BLaER1 (cell line): ENCODE results near the gene SND1.

ENCODE experiments used
- H3K27ac ChIP-seq: shearing (Covaris generic); formaldehyde crosslinking; 2 replicates; pipeline ENCODE4 v1.8.1; 2022
- H3K27me3 ChIP-seq: shearing (Covaris generic); formaldehyde crosslinking; 2 replicates; pipeline ENCODE4 v1.8.1; 2022
- H3K36me3 ChIP-seq: shearing (Covaris generic); formaldehyde crosslinking; 2 replicates; pipeline ENCODE4 v1.8.1; 2022
- H3K4me1 ChIP-seq: shearing (Covaris generic); formaldehyde crosslinking; 2 replicates; pipeline ENCODE4 v1.8.1; 2022
- H3K4me2 ChIP-seq: shearing (Covaris generic); formaldehyde crosslinking; 2 replicates; pipeline ENCODE4 v1.8.1; 2022
- H3K4me3 ChIP-seq: shearing (Covaris generic); formaldehyde crosslinking; 2 replicates; pipeline ENCODE4 v1.8.1; 2022
- H3K9ac ChIP-seq: shearing (Covaris generic); formaldehyde crosslinking; 2 replicates; pipeline ENCODE4 v1.8.1; 2022
- H3K9me3 ChIP-seq: shearing (Covaris generic); formaldehyde crosslinking; 2 replicates; pipeline ENCODE4 v1.8.1; 2022
- H4K20me1 ChIP-seq: shearing (Covaris generic); formaldehyde crosslinking; 2 replicates; pipeline ENCODE4 v1.8.1; 2022
- Cebpa-rat ChIP-seq: shearing (Covaris generic); IDR thresholded peaks from 2 replicates; pipeline ENCODE4 v1.8.1; 2022

The SND1 gene

GRCh38 chr7:127816354-127817190 is 164.6 kb downstream of the SND1 start:
- TF ChIP-seq Cebpa-rat, result no peak
- H3K4me1 ChIP-seq, result peaks cover 19% of the 10 kb centered on the region

GRCh38 chr7:127817466-127817865 is 165.5 kb downstream of the SND1 start:
- no peak overlapping the region for H3K4me2 ChIP-seq
- H3K9me3 ChIP-seq, result no peaks in the 10 kb centered on the region
- no peaks in the 10 kb centered on the region for H3K27me3 ChIP-seq
- no peak overlapping the region for H3K9ac ChIP-seq
- TF ChIP-seq Cebpa-rat, result no peak
- no peak overlapping the region for H3K4me3 ChIP-seq
- H4K20me1 ChIP-seq, result peaks cover 50% of the 10 kb centered on the region; the same call in 1 of the 2 replicates
- H3K27ac ChIP-seq, result no peak overlapping the region
- peaks cover 31% of the 10 kb centered on the region for H3K36me3 ChIP-seq
- H3K4me1 ChIP-seq, result peaks cover 25% of the 10 kb centered on the region

More at GRCh38 chr7:127816354-127817190, 164.6 kb downstream of the SND1 start:
- no peak overlapping the region for H3K9ac ChIP-seq
- H3K36me3 ChIP-seq, result peaks cover 35% of the 10 kb centered on the region
- H3K27ac ChIP-seq, result no peak overlapping the region
- H3K9me3 ChIP-seq, result no peaks in the 10 kb centered on the region
- no peak overlapping the region for H3K4me3 ChIP-seq
- H4K20me1 ChIP-seq, result peaks cover 53% of the 10 kb centered on the region; the same call in 1 of the 2 replicates
- H3K4me2 ChIP-seq, result no peak overlapping the region
- no peaks in the 10 kb centered on the region for H3K27me3 ChIP-seq

DNA sequence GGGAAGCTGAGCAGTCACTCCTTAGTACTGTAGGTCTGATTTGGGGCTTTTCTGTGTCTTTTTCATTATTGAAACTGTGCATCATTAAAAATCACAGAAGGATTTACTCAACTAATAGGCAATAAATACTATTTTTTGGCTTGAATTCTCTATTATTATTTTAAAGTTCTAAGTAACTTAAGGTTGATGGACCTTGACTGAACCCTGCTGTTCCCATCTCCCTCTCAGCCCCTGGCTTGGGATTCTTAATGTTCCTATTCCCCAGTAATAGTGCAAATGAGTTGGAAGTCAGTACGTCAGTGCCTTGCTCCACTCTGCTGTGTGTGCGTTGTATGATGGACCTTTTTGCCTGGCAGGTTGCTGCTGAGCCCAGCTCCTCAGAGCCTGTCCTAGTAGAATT is 166.3 kb downstream of the SND1 start:
- no peak for TF ChIP-seq Cebpa-rat
- Histone ChIP-seq H3K4me1 (peaks cover 34% of the 10 kb centered on the region), H3K4me2 (no peak overlapping the region), H4K20me1 (peaks cover 45% of the 10 kb centered on the region; the same call in 1 of the 2 replicates), H3K27me3 (no peaks in the 10 kb centered on the region), H3K36me3 (peaks cover 30% of the 10 kb centered on the region), H3K9ac (no peak overlapping the region), H3K4me3 (no peak overlapping the region), H3K9me3 (no peaks in the 10 kb centered on the region), H3K27ac (no peak overlapping the region)

- peaks cover 36% of the 10 kb centered on the region for H3K4me1 ChIP-seq
- no peaks in the 10 kb centered on the region for H3K9me3 ChIP-seq
- no peaks in the 10 kb centered on the region for H3K27me3 ChIP-seq
- no peak overlapping the region for H3K4me3 ChIP-seq
- no peak for TF ChIP-seq Cebpa-rat
- H3K4me2 ChIP-seq, result peak overlapping the region; percentile 24
- H3K9ac ChIP-seq, result no peak overlapping the region
- peaks cover 26% of the 10 kb centered on the region for H3K36me3 ChIP-seq
- peaks cover 44% of the 10 kb centered on the region; the same call in 1 of the 2 replicates for H4K20me1 ChIP-seq
- no peak overlapping the region for H3K27ac ChIP-seq
Measured at GRCh38 chr7:127819975-127820731, 168.2 kb downstream of the SND1 start.

DNA sequence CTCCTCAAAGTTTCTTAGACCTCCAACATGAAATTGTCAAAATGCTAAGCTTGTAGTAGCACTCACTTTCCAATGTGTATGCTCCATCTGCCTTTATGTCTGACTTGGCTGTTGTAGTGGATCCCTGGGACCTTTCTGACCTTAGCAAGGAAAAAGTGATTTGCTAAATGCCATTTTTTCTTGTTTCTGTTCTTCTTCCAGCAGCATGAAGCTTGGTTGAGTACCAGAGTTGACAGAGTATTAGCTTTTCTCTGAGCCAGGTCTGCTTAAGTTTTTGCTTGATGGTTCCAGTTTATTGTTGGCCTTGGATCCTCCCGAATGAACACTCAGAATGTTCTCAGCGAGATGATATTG is 168.7 kb downstream of the SND1 start:
- Histone ChIP-seq H3K27me3 (no peaks in the 10 kb centered on the region), H3K27ac (no peak overlapping the region), H3K4me3 (no peak overlapping the region), H3K4me2 (peak overlapping the region; percentile 24; the same call in 1 of the 2 replicates), H3K4me1 (peaks cover 36% of the 10 kb centered on the region), H4K20me1 (peaks cover 38% of the 10 kb centered on the region; the same call in 1 of the 2 replicates), H3K9me3 (no peaks in the 10 kb centered on the region), H3K9ac (no peak overlapping the region), H3K36me3 (peaks cover 22% of the 10 kb centered on the region)
- no peak for TF ChIP-seq Cebpa-rat

DNA sequence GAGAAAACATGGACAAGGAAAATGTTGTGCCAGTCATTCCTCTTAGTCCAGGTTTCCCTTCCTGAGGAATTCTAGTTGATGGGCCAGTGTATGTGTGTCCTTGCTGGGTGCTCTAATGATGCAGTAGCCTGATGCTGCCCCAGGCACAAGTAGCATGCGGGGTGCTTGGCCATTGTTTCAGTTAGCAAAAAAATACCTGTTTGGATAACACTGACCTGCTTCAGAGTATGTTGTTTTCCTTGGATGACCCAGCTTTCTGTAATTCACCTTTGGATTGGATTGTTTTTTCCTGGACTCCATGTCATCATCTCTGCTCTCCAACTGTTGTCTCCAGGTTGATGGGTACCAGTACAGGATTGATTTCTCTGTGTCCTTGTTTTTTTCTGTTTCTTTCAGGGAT is 169.2 kb downstream of the SND1 start:
- H3K36me3 ChIP-seq, result peaks cover 21% of the 10 kb centered on the region
- H3K4me2 ChIP-seq, result no peak overlapping the region
- H3K9me3 ChIP-seq, result no peaks in the 10 kb centered on the region
- TF ChIP-seq Cebpa-rat, result no peak
- H3K4me1 ChIP-seq, result peaks cover 36% of the 10 kb centered on the region
- no peak overlapping the region for H3K27ac ChIP-seq
- H3K4me3 ChIP-seq, result no peak overlapping the region
- H3K27me3 ChIP-seq, result no peaks in the 10 kb centered on the region
- peaks cover 34% of the 10 kb centered on the region; the same call in 1 of the 2 replicates for H4K20me1 ChIP-seq
- no peak overlapping the region for H3K9ac ChIP-seq

DNA sequence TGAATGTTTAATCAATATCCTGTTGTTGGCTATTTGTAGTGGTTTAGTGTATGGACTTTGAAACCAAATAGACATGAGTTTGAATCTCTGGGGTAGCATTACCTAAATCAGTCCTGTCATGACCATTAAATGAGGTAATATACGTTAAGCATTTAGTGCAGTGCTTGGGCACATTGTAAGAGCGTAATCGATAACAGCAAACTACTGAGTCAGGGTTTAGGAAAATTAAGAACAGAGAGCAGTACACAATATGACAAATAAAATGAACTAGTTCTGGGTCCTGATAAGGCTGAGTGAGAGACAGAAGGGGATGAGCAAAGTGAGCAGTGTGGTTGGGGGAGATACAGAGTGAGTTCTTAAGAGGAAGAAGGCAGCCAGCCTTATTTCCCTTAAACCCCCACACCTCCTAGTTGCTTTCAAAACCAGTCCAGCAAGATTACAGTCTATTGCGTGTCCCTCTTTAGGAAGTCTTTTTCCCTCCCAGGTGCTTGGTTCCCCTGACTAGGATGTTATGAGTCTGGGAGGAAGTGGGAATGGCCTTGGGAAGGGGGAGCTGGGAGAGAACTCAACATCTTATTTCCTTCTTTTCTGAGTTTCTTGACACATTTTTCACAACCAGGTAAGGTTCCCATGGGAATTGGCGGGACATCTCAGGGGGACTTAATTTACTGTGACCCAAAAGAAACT is 171.0 kb downstream of the SND1 start:
- peaks cover 17% of the 10 kb centered on the region for H3K36me3 ChIP-seq
- H3K9me3 ChIP-seq, result no peaks in the 10 kb centered on the region
- H3K4me2 ChIP-seq, result peak overlapping the region; percentile 46
- H3K9ac ChIP-seq, result no peak overlapping the region
- H3K27ac ChIP-seq, result no peak overlapping the region
- peaks cover 17% of the 10 kb centered on the region; the same call in 1 of the 2 replicates for H4K20me1 ChIP-seq
- peaks cover 36% of the 10 kb centered on the region for H3K4me1 ChIP-seq
- H3K27me3 ChIP-seq, result no peaks in the 10 kb centered on the region
- no peak overlapping the region for H3K4me3 ChIP-seq
- TF ChIP-seq Cebpa-rat, result no peak

DNA sequence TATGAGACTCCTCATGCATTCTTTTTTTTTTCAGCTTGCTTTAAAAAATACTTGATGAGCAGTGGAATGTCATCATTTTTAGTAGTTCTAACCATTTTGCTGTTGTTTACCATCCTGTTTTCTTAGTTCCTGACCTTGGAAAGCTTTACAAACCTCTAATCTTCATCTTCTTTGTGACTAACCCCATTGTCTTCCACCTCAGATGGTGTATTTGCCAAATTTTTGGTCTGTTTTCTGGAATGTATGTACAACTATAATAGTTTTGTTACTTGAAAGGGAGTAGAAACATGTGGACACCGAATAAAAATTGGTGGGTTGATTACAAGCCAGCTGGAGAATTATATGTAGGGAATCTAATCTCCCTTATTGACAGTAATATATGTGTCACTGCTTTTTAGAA is 172.7 kb downstream of the SND1 start:
- no peaks in the 10 kb centered on the region for H3K27me3 ChIP-seq
- H3K36me3 ChIP-seq, result peaks cover 9% of the 10 kb centered on the region
- H3K4me3 ChIP-seq, result no peak overlapping the region
- no peak overlapping the region for H3K9ac ChIP-seq
- H3K27ac ChIP-seq, result no peak overlapping the region
- H3K4me1 ChIP-seq, result peaks cover 39% of the 10 kb centered on the region
- H4K20me1 ChIP-seq, result peaks cover 6% of the 10 kb centered on the region; the same call in 1 of the 2 replicates
- no peak for TF ChIP-seq Cebpa-rat
- H3K4me2 ChIP-seq, result no peak overlapping the region
- no peaks in the 10 kb centered on the region for H3K9me3 ChIP-seq

DNA sequence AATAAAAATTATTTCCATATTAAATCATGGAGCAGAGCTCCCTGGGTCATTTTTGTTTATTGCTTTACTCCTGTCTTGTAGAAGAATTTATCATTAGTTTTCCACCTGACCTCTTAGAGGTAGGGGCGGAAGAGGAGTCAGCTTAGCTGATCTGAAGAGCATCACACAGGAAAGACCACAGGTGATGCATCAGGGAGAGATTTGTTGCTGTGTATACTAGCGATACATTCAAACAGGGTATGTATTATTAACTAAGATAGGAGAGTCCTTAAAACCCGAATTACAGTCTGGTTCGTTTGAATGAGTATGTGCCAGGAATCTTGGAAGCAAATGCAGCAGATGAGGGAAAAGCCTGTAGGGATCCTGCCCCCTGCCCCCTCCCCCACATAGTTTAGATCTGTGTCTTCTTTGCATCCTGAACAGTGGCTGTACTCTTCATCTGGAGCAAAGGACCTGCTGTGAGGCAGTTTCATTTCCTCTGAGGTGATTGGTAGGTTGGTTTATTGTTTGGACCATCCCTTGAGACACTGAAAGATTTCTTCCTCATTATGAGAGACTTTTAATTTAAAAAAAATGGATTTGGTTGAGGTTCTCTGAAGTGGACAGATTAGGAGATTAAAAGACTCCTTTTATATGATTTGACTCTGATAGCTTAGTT is 177.0 kb downstream of the SND1 start:
- H3K9ac ChIP-seq, result no peak overlapping the region
- peak overlapping the region; percentile 4; the same call in 1 of the 2 replicates for H3K4me2 ChIP-seq
- no peak for TF ChIP-seq Cebpa-rat
- H3K4me3 ChIP-seq, result no peak overlapping the region
- H3K4me1 ChIP-seq, result peaks cover 8% of the 10 kb centered on the region
- no peaks in the 10 kb centered on the region for H3K9me3 ChIP-seq
- no peak overlapping the region for H3K27ac ChIP-seq
- H3K27me3 ChIP-seq, result no peaks in the 10 kb centered on the region
- H3K36me3 ChIP-seq, result peaks cover 31% of the 10 kb centered on the region
- no peaks in the 10 kb centered on the region for H4K20me1 ChIP-seq
